Measurements from ENCODE around the gene RAB40AL. TPM values are rescaled to one million over a fixed set of nuclear protein-coding genes. Genes with fewer than 3 reads are reported as not detected.

The RAB40AL gene
- total and polyA plus RNA-seq, 2 of the 8 experiments (the other 6 are each of a cell fraction or from before 2014, with no cell fraction given) = 0.27 to 0.30 TPM

- Histone ChIP-seq H3K27me3 (replicated peaks in 1 of 4; ENCODE audit: control insufficient read depth in 3 of 4, extremely low read depth in 1 of 4, insufficient read depth in 3 of 4, low read length in 3 of 4) (no peaks in the 10 kb centered on the region), H2AK5ac (ENCODE audit: low read depth, low read length) (no peak overlapping the region), H3K14ac (ENCODE audit: insufficient read length) (no peak overlapping the region), H3K27ac (ENCODE audit: low read depth, low read length) (no peak overlapping the region), H4K20me1 (replicated peaks in 1 of 2; ENCODE audit: control insufficient read depth in 1 of 2, insufficient read depth in 2 of 2, low read length in 2 of 2) (no peaks in the 10 kb centered on the region), H3K9me3 (ENCODE audit: insufficient read depth in 2 of 2, low read depth in 1 of 2, low read length in 1 of 2) (peaks cover 0 to 3% of the 10 kb centered on the region in 2 experiments; a peak in 1 of 4 replicates), H3K9ac (replicated peaks in 1 of 4; ENCODE audit: extremely low read depth in 1 of 4, low read depth in 3 of 4, low read length in 3 of 4) (no peak overlapping the region), H3K36me3 (ENCODE audit: control insufficient read depth in 2 of 4, insufficient read depth in 4 of 4, low read length in 3 of 4) (no peaks in the 10 kb centered on the region), H2BK5ac (ENCODE audit: low read depth, low read length) (no peak overlapping the region), H3K4ac (replicated peaks; ENCODE audit: insufficient read length, low read depth, low read length) (no peak overlapping the region), H3K79me1 (ENCODE audit: low read depth, low read length) (no peaks in the 10 kb centered on the region), H3K56ac (replicated peaks; ENCODE audit: insufficient read length, low read depth, low read length) (no peak overlapping the region), H3K4me2 (ENCODE audit: insufficient read depth in 1 of 2, low read depth in 2 of 2, low read length in 2 of 2) (no peak overlapping the region), H4K8ac (ENCODE audit: extremely low read depth, insufficient read depth, low read length) (no peak overlapping the region), H2AFZ (ENCODE audit: low read length) (no peak overlapping the region), H3K23me2 (ENCODE audit: low read depth, low read length) (no peaks in the 10 kb centered on the region), H3K23ac (ENCODE audit: insufficient read length) (no peak overlapping the region), H4K91ac (replicated peaks; ENCODE audit: insufficient read length, low read length) (no peak overlapping the region), H4K5ac (ENCODE audit: insufficient read length, low read depth, low read length) (no peak overlapping the region), H2BK20ac (ENCODE audit: low read length) (no peak overlapping the region), H2BK15ac (ENCODE audit: low read length) (no peak overlapping the region), H2BK120ac (replicated peaks; ENCODE audit: low read depth, low read length) (no peak overlapping the region), H3K79me2 (ENCODE audit: control insufficient read depth in 1 of 2, insufficient read depth in 2 of 2, low read length in 2 of 2) (no peaks in the 10 kb centered on the region), H3K4me1 (replicated peaks in 1 of 4; ENCODE audit: control insufficient read depth in 3 of 4, insufficient read depth in 4 of 4, low read length in 3 of 4) (no peaks in the 10 kb centered on the region), H3K18ac (ENCODE audit: extremely low read depth, low read length) (no peak overlapping the region; the same call in 1 of the 2 replicates), H3K4me3 (ENCODE audit: extremely low read depth in 1 of 4, insufficient read depth in 2 of 4, low read depth in 3 of 4, low read length in 4 of 4) (no peak overlapping the region), H2BK12ac (ENCODE audit: low read depth, low read length) (no peak overlapping the region)
- POLR2A ChIA-PET (ENCODE audit: partially characterized antibody) = no interaction called here
- CTCF ChIA-PET (ENCODE audit: partially characterized antibody) = interaction anchor here (1.1 to 1.7 kb wide), 2 partner anchors 13 to 25 kb away, joined by 3 to 5 read pairs; no protein-coding TSS in a partner anchor
- TF ChIP-seq MAFK (IDR thresholded peaks at IDR 0.05; ENCODE audit: low read depth, low read length) (no peak), E2F6 (IDR thresholded peaks at IDR 0.05) (no peak)
- FAIRE-seq (no peak), DNase-seq (ENCODE audit: low read depth in 1 of 2, low spot score in 2 of 2) (no peak)
- 80% methylated on average over 4 of the region's 4 CpGs; no CpG with 5 or more reads in 1 of the 2 experiments for WGBS, 2 experiments (ENCODE audit: extremely low coverage in 1 of 2, insufficient coverage in 1 of 2, insufficient read length in 1 of 2, insufficient replicate concordance in 2 of 2, low coverage in 1 of 2, low lambda C conversion rate in 2 of 2, missing lambda C conversion rate in 1 of 2)
Observed at GRCh38 chrX:102976793-102977495, 39.9 kb downstream of the RAB40AL start.

Measured in H1 (cell line).